ENCODE measurements around the gene TEX13A.
"Not testable (repeated sequence)": the region's sequence is repeated elsewhere in the genome, so short reads cannot be mapped to it uniquely, and the experiment has no call there.

The TEX13A gene
- total RNA-seq = 0 reads per million in 3 experiments

GRCh38 chrX:105220636-105221035, at the start of gene TEX13A:
TSS of gene TEX13A (minus strand) at chrX:105220694. CDS start at chrX:105220397, 297 bp downstream.
- DNase-seq = no peak

GRCh38 chrX:105269386-105269785, 48.9 kb upstream of the TEX13A start:
- no peak for DNase-seq

GRCh38 chrX:105267167-105267566, 46.7 kb upstream of the TEX13A start:
- no peak for DNase-seq

GRCh38 chrX:105266456-105266855, 46.0 kb upstream of the TEX13A start:
- no peak for DNase-seq

GRCh38 chrX:105265093-105265492, 44.6 kb upstream of the TEX13A start:
- DNase-seq = no peak

GRCh38 chrX:105263801-105264200, 43.3 kb upstream of the TEX13A start:
- no peak for DNase-seq

GRCh38 chrX:105263171-105263570, 42.7 kb upstream of the TEX13A start:
- DNase-seq = no peak

GRCh38 chrX:105260291-105261043, 40.0 kb upstream of the TEX13A start:
- DNase-seq = no peak

- no peak for DNase-seq
Measured at GRCh38 chrX:105241056-105241455, 20.6 kb upstream of the TEX13A start.

GRCh38 chrX:105237407-105237806, 16.9 kb upstream of the TEX13A start:
- not testable (repeated sequence) for DNase-seq

- no peak for DNase-seq
Measured at GRCh38 chrX:105229146-105229545, 8.7 kb upstream of the TEX13A start.

- no peak for DNase-seq
Measured at GRCh38 chrX:105228602-105229001, 8.1 kb upstream of the TEX13A start.

GRCh38 chrX:105226499-105226898, 6.0 kb upstream of the TEX13A start:
- DNase-seq = no peak

GRCh38 chrX:105221374-105221773, 880 bp upstream of the TEX13A start:
- DNase-seq = no peak

GRCh38 chrX:105219454-105220401, 766 bp downstream of the TEX13A start:
- DNase-seq = no peak

GRCh38 chrX:105211066-105211575, 9.4 kb downstream of the TEX13A start:
- no peak for DNase-seq

- DNase-seq = no peak
Measured at GRCh38 chrX:105210258-105210657, 10.2 kb downstream of the TEX13A start.

- DNase-seq = no peak
Measured at GRCh38 chrX:105209406-105209805, 11.1 kb downstream of the TEX13A start.

- DNase-seq = no peak
Measured at GRCh38 chrX:105191878-105192277, 28.6 kb downstream of the TEX13A start.

- peak; percentile 6 for DNase-seq
Measured at GRCh38 chrX:105190252-105190853, 30.1 kb downstream of the TEX13A start.

- no peak for DNase-seq
Measured at GRCh38 chrX:105189093-105189492, 31.4 kb downstream of the TEX13A start.

- no peak for DNase-seq
Measured at GRCh38 chrX:105179644-105180043, 40.9 kb downstream of the TEX13A start.

- no peak for DNase-seq
Measured at GRCh38 chrX:105173071-105173470, 47.4 kb downstream of the TEX13A start.

Measured in central memory CD4-positive, alpha-beta T cell (primary cell).